NK-92 (cell line): ENCODE measurements around the gene RPL3.

Experiments used
- DNase-seq: peaks from one replicate; lab custom pipeline; 2025; ENCODE audit not compliant: unreplicated experiment; lab: John Stamatoyannopoulos, UW

RPL3 gene

DNA sequence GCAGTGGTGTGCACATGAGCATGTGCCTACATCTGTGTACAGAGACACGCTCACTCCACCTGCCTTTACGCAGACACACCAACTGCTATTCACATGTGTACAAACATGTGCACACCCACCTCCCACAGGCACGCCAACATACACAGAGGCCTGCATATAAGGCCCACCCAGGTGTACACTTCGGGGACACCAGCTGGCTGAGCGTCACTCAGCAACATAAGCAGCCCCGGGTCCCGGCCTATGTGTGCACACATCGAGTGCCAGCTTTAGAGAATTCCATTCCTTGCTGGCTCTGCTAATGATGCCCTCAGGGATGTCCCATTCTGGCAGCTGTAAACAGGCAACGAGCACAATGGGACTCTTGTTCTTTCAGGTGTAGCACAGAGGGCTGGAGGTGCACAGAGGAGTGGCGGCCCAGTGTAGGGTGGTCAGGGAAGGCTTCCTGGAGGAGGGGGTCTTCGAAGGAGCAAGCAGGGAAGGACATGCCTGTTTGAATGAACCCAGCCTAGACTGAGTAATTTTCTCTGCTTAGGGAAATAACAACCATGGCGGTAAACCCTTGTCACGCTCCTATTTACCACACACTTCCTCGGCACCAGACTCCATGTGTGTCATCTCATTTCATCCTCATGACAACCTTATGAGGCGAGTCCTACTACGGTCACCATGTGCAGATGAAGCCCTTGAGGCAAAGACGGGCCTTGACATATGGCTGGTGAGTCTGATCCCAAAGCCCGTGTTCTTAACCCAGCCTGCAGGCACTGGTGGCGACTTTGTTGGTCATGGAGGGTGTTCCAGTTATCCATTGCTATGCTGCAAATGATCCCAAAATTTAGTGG lies 35.1 kb downstream of the RPL3 start:
- DNase-seq, result no peak

DNA sequence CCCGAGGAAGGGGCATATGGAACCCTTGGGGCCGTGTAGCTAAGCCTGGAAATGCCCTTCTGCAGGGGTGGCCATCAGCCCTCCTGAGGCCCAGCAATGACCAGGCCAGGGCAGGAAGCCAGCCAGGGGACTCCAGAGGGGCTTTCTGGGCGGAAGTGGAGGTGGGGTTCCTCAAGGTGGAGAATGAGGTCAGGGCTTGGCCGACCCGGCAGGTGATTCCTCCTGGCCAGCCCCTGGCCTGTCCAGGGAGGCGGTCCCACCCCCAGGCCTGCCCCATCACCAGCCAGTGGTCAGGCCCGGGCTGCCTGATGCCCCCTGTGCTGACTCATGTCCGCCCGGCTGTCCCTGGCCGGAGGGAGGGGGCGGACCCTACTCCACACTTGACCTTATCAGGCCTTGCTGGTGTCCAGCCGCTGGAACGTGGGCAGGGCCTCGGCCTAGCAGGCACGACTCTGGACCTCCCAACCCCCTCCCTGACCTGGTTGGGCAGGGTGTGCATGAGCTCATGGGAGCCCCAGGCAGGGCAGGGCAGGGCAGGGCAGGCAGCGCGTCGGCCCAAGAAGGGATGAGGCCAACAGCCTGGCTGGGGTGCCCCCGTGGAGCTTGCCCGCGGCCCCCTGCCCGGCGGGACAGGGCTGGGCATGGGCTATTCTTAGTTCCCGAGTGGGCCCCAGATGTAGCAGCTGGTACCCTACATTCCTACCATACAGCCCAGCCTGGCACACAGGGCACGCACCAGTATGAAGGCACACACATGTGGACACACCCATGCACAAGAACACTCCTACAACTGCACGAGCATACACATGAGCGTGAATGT lies 35.9 kb downstream of the RPL3 start:
- no peak for DNase-seq

DNA sequence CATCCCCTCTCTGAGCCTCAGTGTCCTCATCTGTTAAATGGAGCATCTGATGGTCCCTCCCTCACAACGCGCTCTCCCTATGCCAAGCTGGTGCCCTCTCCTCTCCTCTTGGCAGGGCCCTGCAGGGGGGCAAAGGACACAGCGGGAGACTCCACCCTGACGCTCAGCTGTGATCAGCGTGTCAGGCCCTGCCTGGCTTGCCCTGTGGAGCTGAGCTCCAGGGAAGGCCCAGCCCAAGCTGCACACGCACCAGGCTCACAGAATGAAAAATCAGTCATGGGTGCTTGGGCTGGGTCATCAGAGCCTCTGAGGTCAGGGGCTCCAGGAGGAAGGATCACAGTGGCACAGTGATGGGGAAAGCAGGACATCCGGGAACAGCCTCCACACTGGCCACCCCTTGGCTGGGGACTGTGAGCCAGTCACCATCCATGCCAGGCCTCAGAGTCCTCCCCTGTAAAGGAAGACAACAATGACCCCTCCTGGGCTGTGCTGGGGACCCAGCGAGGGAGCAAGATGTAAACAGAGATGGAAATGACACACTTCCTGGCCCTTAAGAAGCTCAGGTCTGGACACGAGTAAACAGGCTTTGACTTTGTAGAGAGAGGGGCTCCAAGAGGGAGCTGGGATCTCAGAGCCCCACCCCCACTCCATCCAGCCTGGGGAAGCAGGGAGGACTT lies 36.6 kb downstream of the RPL3 start:
- no peak for DNase-seq

DNA sequence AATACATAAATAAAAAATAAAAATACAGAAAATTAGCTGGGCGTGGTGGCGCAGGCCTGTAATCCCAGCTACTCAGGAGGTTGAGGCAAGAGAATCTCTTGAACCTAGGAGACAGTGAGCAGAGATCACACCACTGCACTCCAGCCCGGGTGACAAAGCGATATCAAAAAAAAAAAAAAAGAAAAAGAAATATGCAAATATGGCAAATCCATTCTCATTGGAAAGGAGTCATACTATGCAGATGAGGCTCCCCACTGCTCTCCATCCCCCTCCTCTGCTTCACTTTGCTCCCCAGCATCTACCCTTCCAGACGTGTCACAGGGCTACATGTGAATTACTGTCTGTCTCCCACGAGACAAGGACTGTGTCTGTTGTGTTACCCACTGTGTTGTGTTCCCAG lies 38.3 kb downstream of the RPL3 start:
- DNase-seq, result no peak

DNA sequence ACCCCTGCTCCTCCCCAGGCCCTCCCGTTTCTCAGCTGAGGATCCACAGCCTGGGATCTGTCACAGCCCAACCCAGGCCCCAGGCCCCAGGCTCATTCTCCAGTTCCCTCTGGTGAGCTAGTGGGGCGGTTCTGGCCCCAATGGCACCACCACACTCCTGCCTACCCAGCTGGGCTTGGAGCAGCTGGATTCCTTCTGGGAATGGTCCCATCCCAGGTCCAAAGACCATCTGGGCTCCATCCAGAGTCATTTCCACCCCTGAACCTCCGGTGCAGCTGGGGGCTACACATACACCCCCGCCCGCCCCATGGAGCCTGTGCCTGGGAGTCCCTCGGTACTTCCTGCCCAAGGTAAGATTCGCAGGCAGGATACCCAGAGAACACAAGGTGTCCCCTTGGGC lies 39.2 kb downstream of the RPL3 start:
- DNase-seq, result no peak

DNA sequence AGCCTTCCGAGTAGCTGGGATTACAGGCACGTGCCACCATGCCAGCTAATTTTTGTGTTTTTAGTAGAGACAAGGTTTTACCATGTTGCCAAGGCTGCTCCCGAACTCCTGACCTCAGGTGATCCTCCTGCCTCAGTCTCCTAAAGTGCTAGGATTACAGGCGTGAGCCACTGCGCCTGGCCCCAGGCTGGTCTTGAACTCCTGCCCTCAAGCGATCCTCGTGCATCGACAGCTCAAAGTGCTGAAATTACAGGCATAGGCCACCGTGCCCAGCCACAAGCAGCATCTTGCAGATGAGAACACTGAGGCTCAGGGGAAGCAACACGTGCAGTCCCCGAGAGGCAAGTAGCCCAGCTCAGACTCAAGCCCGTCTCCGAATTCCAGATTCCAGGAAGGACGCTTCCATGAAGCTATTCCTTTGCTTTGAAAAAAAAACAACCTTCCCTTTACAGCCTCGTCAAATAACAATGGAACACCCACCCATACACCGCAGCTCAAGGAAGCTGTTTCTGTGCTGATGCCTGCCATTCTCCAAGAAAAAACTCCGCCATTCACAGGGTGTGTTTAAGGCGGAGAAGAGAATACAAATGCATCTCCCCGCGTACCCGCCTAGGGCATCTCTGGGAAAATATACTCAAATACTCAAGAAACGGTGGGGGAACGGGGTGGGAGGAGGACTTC lies 40.1 kb downstream of the RPL3 start:
- DNase-seq, result no peak

DNA sequence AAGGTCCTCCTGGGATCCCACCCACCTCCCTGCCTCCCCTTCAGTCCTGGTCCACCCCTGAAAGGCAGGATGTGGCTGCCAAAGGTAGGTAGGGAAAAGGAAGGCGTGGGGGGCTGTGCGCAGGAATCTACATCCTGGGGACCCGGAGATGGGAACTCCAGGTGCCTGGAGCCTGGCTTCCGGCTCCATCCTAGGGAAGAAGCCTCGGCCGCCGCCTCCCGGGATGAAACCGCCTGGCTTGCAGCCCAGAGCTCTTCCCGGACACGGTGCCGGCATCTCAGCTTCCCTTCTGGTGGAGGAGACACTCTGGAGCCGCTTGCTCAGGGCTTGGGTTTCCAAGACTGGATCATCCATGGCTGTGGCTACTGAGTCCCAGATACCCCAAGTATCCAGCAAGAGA lies 41.4 kb downstream of the RPL3 start:
- no peak for DNase-seq

DNA sequence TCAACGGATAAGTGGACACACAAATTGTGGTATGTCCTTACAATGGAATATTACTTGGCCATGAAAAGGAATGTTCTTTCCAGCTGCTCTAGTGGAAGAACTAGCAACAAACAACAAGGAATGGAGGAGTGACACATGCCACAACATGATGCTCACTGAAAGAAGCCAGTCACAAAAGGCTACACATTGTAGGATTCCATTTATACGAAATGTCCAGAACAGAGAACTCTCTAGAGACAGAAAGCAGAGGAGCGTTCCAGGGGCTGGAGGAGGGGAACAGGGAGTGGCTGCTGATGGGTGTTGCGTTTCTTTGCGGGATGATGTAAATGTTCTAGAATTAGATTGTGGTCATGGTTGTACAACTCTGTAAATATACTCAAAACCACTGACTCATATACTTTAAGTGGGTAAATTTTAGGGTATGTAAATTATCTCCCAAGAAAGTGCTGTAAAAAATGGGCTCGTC lies 42.2 kb downstream of the RPL3 start:
- no peak for DNase-seq

DNA sequence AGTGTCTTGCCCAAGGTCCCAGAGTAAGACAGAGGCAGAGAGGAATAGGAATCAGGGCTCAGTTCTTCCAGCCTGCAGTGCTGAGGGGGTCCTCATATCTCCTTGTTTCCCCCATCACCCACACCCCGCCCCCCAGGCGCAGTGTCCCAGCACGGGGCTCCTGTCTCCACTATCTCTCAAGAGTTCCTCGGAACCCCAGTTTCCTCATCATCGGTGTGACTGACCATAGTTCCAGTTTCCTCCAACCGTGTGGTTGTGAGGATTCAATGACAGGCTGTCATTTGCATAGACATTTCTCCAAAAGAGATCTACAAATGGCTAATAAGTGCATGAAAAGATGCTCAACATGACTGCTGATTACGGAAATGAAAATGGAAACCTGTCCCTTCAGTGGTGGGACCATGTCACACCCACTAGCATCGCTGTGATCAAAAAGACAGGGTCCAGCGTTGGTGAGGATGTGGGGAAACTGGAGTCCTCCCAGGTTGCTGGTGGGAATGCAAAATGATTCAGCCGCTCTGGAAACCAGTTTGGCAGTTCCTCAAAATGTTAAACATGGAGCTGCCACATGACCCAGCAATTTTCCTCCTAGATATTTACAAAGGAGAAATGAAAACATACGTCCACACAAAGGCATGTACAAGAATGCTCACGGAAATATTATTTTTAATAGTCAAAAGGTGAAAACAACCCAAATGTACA lies 42.8 kb downstream of the RPL3 start:
- DNase-seq, result no peak

DNA sequence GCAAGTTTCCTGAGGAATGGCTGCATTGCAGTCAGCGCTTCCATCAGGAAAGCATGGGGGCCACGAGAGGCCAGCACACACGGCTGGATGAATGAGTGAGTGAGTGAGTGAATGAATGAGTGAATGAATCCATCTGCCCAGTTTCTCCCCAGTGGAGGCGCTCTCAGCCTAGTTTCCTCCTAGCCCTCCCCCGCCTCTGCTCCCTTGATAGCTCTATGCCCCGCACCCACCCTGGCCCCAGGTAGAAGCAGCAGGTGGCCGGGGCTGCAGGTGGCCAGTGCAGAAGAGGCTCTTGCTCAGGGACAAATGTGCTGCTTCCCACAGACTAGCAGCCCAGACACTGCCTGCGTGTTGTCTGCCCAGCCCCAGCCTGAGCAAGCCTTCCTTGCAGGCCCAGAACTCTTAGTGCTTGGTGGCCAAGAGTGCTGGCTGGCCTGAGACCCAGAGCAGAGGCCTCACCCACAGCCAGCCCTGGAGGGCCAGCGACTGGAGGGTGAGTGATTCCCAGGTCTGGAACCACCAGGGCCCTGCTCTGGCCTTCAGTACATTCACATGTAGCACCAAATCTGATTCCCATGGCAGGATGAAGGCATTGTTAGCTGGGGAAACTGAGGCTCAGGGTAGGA lies 43.5 kb downstream of the RPL3 start:
- DNase-seq, result no peak

DNA sequence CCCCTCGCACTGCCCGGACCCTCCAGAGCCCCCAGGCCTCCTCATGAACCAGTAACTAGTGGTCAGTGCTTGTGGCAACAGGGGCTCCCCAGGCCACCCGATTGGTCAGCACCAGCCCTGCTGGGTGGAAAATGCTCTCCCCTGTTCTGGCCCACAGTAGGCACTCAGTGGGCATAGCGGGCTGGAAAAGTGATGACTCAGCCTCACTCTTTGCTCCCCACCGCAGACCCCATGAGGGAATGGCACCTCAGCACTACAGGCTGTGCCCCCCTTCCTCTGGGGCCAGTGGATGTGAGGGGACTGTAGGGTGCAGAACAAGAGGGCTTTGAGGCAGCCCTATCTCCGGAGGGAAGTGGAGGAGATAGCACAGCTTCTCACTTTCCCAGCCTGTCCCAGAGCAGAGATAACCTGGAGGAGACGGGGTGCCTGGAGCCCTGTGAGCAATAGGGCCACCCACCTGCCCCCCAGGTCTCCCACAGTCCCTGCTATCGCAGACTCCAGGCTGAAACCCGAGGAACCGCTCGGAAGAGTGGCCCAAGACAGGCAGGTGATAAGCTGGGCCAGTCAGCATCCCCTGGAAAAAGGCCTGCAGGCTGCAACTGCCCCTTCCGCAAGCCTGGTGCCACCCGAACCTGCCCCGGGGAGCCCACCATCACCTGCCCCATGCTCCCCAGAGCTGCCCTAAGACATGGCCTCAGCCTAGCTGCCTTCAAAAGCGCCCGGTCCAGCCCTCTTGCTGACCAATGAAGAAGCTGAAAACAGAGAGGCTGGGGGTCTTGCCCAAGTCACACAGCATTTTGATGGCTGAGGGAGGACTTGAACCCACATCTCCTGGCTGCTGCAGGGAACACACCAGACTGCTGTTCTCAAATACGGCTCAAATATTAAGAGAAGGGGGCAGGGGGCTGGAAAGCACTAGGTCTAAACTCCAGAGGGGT lies 45.2 kb downstream of the RPL3 start:
- no peak for DNase-seq

DNA sequence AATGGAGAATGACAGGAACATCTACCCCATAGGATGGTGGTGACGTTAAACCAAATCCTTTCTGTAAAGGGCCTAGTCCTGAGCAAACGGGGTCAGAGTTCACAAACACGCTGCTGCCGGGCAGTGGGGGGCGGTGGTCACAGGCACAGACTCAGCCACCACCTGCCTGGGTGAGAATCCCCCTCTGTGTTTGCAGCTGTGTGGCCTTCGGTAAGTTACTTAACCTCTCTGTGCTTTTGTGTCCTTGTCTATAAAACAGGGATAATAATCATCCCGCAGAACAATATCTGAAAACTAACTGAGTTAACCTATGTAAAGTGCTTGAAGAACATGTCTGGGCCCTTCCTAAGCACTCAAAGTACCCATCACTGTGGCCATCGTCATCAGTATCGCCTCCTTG lies 48.6 kb downstream of the RPL3 start:
- DNase-seq, result no peak

DNA sequence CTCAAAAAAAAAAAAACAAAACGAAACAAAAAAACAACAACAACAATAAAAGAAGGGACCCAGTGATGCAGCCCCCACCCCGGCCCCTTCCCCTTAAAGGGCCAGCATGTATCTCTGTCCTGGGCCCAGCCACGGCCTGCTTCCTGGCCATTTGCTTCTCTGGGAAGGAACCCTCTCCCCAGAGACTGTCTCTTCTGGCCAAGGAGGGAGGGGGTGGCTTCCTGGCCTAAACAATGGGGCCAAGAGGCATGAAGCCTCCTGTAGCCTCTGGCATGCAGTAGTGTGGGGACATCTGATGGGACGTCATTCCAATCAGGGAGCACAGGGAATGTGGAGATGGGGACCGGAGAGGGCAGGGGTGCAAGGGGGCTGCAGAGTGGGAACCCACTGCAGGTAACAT lies 49.1 kb downstream of the RPL3 start:
- DNase-seq, result no peak

DNA sequence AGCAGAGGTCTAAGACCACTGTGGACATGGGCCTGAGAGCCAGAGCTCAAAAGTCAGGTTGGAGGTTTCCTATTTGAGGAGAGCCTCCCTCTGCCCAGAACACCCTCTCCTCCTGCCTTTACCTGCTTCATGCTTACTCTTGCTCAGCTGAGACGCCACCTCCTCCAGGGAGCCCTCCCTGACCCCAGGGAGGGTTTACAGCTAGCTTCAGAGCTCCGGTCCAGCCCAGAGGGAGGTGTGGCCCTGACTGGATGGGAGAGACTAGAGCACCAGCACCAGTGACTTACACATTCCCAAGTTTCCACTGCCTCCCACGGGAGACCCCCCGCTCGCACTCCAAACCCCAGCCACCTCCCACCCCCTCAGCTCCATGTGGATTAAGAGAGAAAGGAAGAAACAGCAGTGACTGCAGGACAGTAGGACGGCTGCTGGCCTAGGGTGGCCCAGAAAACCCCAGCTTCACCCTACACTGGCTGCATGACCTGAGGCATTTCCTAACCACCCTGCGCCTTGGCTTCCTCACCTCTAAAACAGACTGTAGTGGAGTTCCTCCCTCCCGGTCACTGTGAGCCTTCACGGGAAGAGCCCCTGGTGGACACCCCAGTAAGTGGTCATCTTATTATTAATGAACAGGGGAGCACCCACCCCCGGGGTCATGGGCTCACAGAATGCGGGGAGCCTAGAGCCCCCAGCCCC lies 50.2 kb downstream of the RPL3 start:
- no peak for DNase-seq

DNA sequence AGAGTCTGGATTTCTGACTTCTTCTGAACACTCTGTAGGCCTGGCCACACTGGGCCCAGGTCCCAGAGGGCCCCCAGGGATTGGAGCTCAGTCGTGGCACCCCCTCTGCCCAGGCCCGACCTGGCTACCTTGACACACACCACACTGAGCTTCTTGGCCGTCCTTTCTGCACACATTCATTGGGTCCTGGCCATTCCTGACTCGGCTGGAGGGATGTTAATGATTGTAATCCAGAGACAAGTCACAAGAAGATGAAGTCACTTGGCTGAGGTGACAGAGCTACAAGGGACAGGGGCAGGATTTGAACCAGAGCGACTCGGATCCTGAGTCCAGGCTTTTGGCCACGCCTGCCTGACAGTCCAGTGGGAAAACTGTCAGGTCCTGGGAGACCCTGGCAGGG lies 50.8 kb downstream of the RPL3 start:
- no peak for DNase-seq

DNA sequence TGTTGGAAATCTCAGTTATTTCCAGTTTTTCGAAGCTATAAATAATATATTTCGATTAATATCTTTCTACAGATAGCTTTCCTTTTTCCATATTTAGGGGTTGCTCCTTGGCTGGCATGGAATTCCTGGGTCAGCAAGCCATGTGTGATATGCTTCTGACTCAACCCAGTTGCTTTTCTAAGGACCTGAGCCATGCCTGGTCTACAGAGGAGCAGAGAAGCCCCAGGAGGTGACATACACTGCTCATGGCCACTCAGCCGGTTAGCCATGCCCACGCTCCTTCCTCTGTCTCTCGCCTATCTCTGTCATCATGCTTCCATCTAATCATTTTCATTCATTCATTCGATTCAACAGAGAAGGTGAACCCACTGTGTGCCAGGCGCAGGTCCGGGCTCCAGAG lies 51.4 kb downstream of the RPL3 start:
- no peak for DNase-seq

DNA sequence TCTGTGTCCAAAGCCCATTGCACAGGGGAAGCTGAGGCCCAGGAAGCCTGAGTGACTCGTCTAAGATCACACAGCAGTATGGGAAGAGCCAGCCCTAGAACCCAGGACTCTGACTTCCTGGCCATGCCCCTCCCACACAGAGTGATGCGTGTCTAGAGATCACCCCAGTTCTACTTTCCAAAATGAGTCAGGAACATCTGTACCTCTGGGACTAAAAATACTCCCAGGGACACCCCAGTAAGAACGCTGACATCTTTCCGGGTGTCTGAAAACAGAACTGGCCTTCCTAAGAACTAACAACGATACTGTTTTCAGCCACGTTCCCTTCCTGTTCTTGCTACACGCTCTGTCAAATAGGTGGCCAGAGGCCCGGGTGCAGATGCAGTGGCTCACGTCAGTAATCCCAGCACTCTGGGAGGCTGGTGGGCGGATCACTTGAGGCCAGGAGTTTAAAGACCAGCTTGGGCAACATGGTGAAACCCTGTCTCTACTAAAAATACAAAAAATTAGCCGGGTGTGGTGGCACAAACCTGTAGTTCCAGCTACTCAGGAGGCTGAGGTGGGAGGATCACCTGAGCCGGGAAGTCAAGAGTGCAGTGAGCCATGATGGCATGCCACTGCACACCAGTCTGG lies 52.9 kb downstream of the RPL3 start:
- no peak for DNase-seq
